ENCODE data around the gene LAMA2. TPM values are rescaled to one million over a fixed set of nuclear protein-coding genes. Genes with fewer than 3 reads are reported as not detected.

LAMA2 gene
- total RNA-seq, 1 donor from 2014 or later: 43.4 TPM

GRCh38 chr6:129490521-129491255 lies 607.8 kb downstream of the LAMA2 start:
- no peak for DNase-seq (ENCODE audit: low spot score)

GRCh38 chr6:129491436-129491835 lies 608.5 kb downstream of the LAMA2 start:
- no peak for DNase-seq (ENCODE audit: low spot score)

GRCh38 chr6:129492260-129492659 lies 609.3 kb downstream of the LAMA2 start:
- no peak for DNase-seq (ENCODE audit: low spot score)

GRCh38 chr6:129493354-129493902 lies 610.5 kb downstream of the LAMA2 start:
- DNase-seq (ENCODE audit: low spot score): no peak

- DNase-seq (ENCODE audit: low spot score): no peak
Observed at GRCh38 chr6:129494099-129494498, 611.2 kb downstream of the LAMA2 start.

- DNase-seq (ENCODE audit: low spot score): no peak
Observed at GRCh38 chr6:129494586-129494985, 611.6 kb downstream of the LAMA2 start.

GRCh38 chr6:129495652-129496051 lies 612.7 kb downstream of the LAMA2 start:
- DNase-seq (ENCODE audit: low spot score): no peak

GRCh38 chr6:129497481-129498441 lies 614.8 kb downstream of the LAMA2 start:
- no peak for DNase-seq (ENCODE audit: low spot score)

- DNase-seq (ENCODE audit: low spot score): no peak
Observed at GRCh38 chr6:129498541-129498940, 615.6 kb downstream of the LAMA2 start.

- no peak for DNase-seq (ENCODE audit: low spot score)
Observed at GRCh38 chr6:129498950-129499842, 616.3 kb downstream of the LAMA2 start.

GRCh38 chr6:129499843-129500219 lies 616.9 kb downstream of the LAMA2 start:
- DNase-seq (ENCODE audit: low spot score): no peak

GRCh38 chr6:129500958-129501739 lies 618.2 kb downstream of the LAMA2 start:
- peak; percentile 80 for DNase-seq (ENCODE audit: low spot score)

GRCh38 chr6:129501740-129502660 lies 619.1 kb downstream of the LAMA2 start:
- no peak for DNase-seq (ENCODE audit: low spot score)

- DNase-seq (ENCODE audit: low spot score): no peak
Observed at GRCh38 chr6:129504456-129504855, 621.5 kb downstream of the LAMA2 start.

- DNase-seq (ENCODE audit: low spot score): peak; percentile 71
Observed at GRCh38 chr6:129507059-129507807, 624.3 kb downstream of the LAMA2 start.

GRCh38 chr6:129507846-129508245 lies 624.9 kb downstream of the LAMA2 start:
- DNase-seq (ENCODE audit: low spot score): no peak

- no peak for DNase-seq (ENCODE audit: low spot score)
Observed at GRCh38 chr6:129508477-129509145, 625.7 kb downstream of the LAMA2 start.

- no peak for DNase-seq (ENCODE audit: low spot score)
Observed at GRCh38 chr6:129510950-129511349, 628.0 kb downstream of the LAMA2 start.
